Tibial artery (tissue), 4 donors: ENCODE measurements around the gene PPME1.
"Not testable (repeated sequence)": the region's sequence is repeated elsewhere in the genome, so short reads cannot be mapped to it uniquely, and the experiment has no call there.

Experiments
- DNase-seq, 2 donors: peaks; one replicate each; pipeline ENCODE4 v3.0.0-alpha.2; 2019
- H3K27ac ChIP-seq, 2 donors: fragments of 200-600 bp; sonication (generic) in 1 of 2; 1 replicate in 1 of 2; 2 replicates in 1 of 2; pipeline ENCODE4 v1.5.1; 2018 to 2019; ENCODE audit warnings: mild to moderate bottlenecking in 1 of 2
- H3K27me3 ChIP-seq, 2 donors: fragments of 200-600 bp; sonication (generic) in 1 of 2; one replicate each; pipeline versions ENCODE4 v1.5.1 to v1.6.0; 2016 to 2019
- H3K36me3 ChIP-seq, 3 donors: fragments of 200-600 bp; sonication (generic) in 2 of 3; one replicate each; pipeline ENCODE4 v1.5.1; 2016 to 2019; ENCODE audit warnings: mild to moderate bottlenecking in 2 of 3
- H3K4me1 ChIP-seq, 4 donors: fragments of 200-600 bp; sonication (generic) in 2 of 4; 1 replicate in 3 of 4; 2 replicates in 1 of 4; pipeline ENCODE4 v1.5.1; 2016 to 2019
- H3K4me3 ChIP-seq, 2 donors: fragments of 200-600 bp; sonication (generic) in 1 of 2; 1 replicate in 1 of 2; 2 replicates in 1 of 2; pipeline ENCODE4 v1.5.1; 2018 to 2019; ENCODE audit warnings: mild to moderate bottlenecking in 2 of 2
- H3K9me3 ChIP-seq, 3 donors: fragments of 200-600 bp; sonication (generic) in 1 of 3; one replicate each; pipeline ENCODE4 v1.5.1; 2016 to 2019
- intact Hi-C: fragments of 100-400 bp; cut with DNase I; formaldehyde crosslinking; loops from one replicate; pipeline ENCODE4 v1.15.0; 2023; ENCODE audit warnings: low total_unique reads
- TF ChIP-seq, protein P1 (sequence below), 2 experiments: fragments of 200-600 bp in 1 of 2; fragments of 450-650 bp in 1 of 2; IDR thresholded peaks; one replicate each; pipeline ENCODE4 v1.5.1; 2017 to 2019; ENCODE audit warnings: antibody characterized with exemption in 2 of 2, mild to moderate bottlenecking in 1 of 2, moderate library complexity in 1 of 2

Gene PPME1

DNA sequence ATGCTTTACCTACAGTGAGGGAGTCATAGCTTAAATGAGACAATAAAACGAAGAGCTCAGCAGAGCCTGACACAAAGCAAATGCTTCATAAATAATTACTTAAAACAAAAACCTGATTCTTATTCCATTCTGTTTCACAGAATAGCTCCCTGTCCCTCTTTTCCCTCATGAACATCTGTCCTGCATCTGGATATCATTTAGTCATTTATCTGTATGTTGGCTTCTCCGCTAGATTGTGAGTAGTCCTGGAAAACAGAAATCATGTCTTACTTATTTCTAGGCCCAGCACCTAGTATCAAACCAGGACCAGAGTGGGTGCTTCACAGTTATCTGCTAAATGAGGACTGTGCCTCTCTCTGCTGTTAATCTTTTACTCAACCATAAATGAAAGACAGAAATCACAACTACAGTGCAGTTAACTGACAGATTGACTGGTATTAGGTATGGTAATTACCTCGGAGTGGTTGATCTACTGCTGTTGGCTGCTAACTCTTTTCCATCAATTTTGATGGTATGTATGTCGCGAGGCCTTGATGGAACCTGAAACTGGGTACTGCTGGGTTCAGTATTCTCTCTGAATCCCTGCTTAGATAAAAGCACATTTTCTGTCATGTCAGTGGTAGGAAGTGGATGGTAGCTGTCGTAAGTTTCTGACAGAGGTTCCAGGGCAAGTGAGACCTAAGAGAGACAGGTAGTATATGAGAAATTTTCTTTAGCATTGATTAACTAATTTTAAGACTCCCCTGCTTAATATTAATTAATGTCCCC, 31.8 kb upstream of the PPME1 start:
- H3K9me3 ChIP-seq: no peaks in the 10 kb centered on the region
- H3K36me3 ChIP-seq: peaks cover 0 to 11% (median 0%) of the 10 kb centered on the region in 3 donors
- no peak overlapping the region for H3K27ac ChIP-seq
- intact Hi-C loops: no loop called here
- DNase-seq: no peak
- H3K27me3 ChIP-seq: no peaks in the 10 kb centered on the region
- TF ChIP-seq, protein P1, sequence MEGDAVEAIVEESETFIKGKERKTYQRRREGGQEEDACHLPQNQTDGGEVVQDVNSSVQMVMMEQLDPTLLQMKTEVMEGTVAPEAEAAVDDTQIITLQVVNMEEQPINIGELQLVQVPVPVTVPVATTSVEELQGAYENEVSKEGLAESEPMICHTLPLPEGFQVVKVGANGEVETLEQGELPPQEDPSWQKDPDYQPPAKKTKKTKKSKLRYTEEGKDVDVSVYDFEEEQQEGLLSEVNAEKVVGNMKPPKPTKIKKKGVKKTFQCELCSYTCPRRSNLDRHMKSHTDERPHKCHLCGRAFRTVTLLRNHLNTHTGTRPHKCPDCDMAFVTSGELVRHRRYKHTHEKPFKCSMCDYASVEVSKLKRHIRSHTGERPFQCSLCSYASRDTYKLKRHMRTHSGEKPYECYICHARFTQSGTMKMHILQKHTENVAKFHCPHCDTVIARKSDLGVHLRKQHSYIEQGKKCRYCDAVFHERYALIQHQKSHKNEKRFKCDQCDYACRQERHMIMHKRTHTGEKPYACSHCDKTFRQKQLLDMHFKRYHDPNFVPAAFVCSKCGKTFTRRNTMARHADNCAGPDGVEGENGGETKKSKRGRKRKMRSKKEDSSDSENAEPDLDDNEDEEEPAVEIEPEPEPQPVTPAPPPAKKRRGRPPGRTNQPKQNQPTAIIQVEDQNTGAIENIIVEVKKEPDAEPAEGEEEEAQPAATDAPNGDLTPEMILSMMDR (IDR thresholded peaks at IDR 0.05): no peak
- peaks cover 0 to 16% (median 7%) of the 10 kb centered on the region in 4 donors for H3K4me1 ChIP-seq
- H3K4me3 ChIP-seq: no peak overlapping the region

DNA sequence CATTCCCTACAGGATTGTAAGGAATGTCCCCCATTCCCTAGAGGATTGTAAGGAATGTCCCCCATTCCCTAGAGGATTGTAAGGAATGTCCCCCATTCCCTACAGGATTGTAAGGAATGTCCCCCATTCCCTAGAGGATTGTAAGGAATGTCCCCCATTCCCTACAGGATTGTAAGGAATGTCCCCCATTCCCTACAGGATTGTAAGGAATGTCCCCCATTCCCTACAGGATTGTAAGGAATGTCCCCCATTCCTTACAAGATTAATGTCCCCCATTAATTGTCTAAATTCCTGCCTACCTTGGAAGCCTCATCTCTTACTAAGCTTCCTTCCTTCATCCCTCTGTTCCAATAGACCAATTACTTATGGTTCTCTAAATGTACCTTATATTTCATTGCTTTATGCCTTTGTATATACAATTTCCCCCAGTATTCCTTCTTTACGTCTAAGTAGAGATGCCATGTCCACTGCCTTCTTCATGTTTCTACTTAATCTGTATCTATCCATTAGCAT, 31.1 kb upstream of the PPME1 start:
- Histone ChIP-seq H3K36me3 (peaks cover 0 to 11% (median 0%) of the 10 kb centered on the region in 3 donors), H3K4me1 (peaks cover 0 to 16% (median 7%) of the 10 kb centered on the region in 4 donors)
- H3K4me3 ChIP-seq, DNase-seq, intact Hi-C loops, H3K27me3 ChIP-seq, H3K9me3 ChIP-seq, H3K27ac ChIP-seq: not testable (repeated sequence)

- TF ChIP-seq, protein P1 (IDR thresholded peaks at IDR 0.05): no peak
- H3K36me3 ChIP-seq: peaks cover 0 to 8% (median 0%) of the 10 kb centered on the region in 3 donors
- peaks cover 0 to 16% (median 7%) of the 10 kb centered on the region in 4 donors for H3K4me1 ChIP-seq
- intact Hi-C loops: no loop called here
- H3K27ac ChIP-seq: no peak overlapping the region
- DNase-seq: no peak
- no peaks in the 10 kb centered on the region for H3K9me3 ChIP-seq
- H3K4me3 ChIP-seq: no peak overlapping the region
- no peaks in the 10 kb centered on the region for H3K27me3 ChIP-seq
These were observed 29.8 kb upstream of the PPME1 start for GRCh38 chr11:74141241-74141695.

DNA sequence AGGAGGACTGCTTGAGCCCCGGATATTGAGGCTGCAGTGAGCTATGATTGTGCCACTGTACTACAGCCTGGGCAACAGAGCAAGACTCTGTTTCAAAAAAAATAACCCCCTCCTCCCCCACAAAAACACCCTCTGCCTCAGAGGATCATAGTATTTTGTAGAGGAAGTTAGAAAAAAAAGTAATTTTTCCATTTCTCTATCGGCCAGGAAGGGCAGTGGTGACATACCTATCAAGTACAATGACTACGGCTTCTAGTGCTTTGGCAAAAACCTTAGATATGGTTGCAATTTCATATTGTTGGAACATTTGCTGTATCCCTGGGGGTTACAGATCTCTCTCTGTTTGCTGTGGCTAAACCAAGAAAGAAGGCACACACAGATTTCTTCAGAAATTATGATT, 29.2 kb upstream of the PPME1 start:
- peaks cover 0 to 2% (median 0%) of the 10 kb centered on the region in 3 donors for H3K36me3 ChIP-seq
- H3K4me1 ChIP-seq: peaks cover 0 to 16% (median 7%) of the 10 kb centered on the region in 4 donors
- no peaks in the 10 kb centered on the region for H3K27me3 ChIP-seq
- H3K9me3 ChIP-seq: no peaks in the 10 kb centered on the region
- TF ChIP-seq, protein P1 (IDR thresholded peaks at IDR 0.05): no peak
- H3K4me3 ChIP-seq: no peak overlapping the region
- DNase-seq: no peak
- no peak overlapping the region for H3K27ac ChIP-seq
- intact Hi-C loops: no loop called here

- H3K27me3 ChIP-seq: no peaks in the 10 kb centered on the region
- no peak overlapping the region for H3K4me3 ChIP-seq
- H3K4me1 ChIP-seq: peaks cover 0 to 19% (median 7%) of the 10 kb centered on the region in 4 donors
- H3K9me3 ChIP-seq: no peaks in the 10 kb centered on the region
- no peak for DNase-seq
- TF ChIP-seq, protein P1 (IDR thresholded peaks at IDR 0.05): no peak
- no peaks in the 10 kb centered on the region for H3K36me3 ChIP-seq
- no peak overlapping the region for H3K27ac ChIP-seq
- intact Hi-C loops: no loop called here
These were observed 28.5 kb upstream of the PPME1 start for GRCh38 chr11:74142624-74143023.

- TF ChIP-seq, protein P1 (IDR thresholded peaks at IDR 0.05): no peak
- H3K36me3 ChIP-seq: no peaks in the 10 kb centered on the region
- peaks cover 0 to 6% (median 0%) of the 10 kb centered on the region in 4 donors for H3K4me1 ChIP-seq
- H3K4me3 ChIP-seq: no peak overlapping the region
- no peaks in the 10 kb centered on the region for H3K9me3 ChIP-seq
- intact Hi-C loops: no loop called here
- no peaks in the 10 kb centered on the region for H3K27me3 ChIP-seq
- no peak for DNase-seq
- H3K27ac ChIP-seq: no peak overlapping the region
These were observed 26.5 kb upstream of the PPME1 start for GRCh38 chr11:74144592-74144991.
